HG02642 (cell line): ENCODE measurements around the gene FIGN.

Experiments
- ATAC-seq: cut with Tn5 transposase; IDR thresholded peaks from one replicate; pipeline ENCODE4 v1.9.1; 2021; ENCODE audit warnings: mild to moderate bottlenecking; ENCODE audit not compliant: unreplicated experiment, poor library complexity

Gene FIGN

GRCh38 chr2:163670929-163671328 lies 64.9 kb downstream of the FIGN start:
- ATAC-seq, result no peak

- ATAC-seq, result no peak
Measured at GRCh38 chr2:163669506-163669905, 66.3 kb downstream of the FIGN start.

GRCh38 chr2:163667064-163667887 lies 68.5 kb downstream of the FIGN start:
- no peak for ATAC-seq

GRCh38 chr2:163665817-163666216 lies 70.0 kb downstream of the FIGN start:
- ATAC-seq, result no peak

- ATAC-seq, result no peak
Measured at GRCh38 chr2:163665051-163665450, 70.8 kb downstream of the FIGN start.

GRCh38 chr2:163664610-163665009 lies 71.2 kb downstream of the FIGN start:
- ATAC-seq, result no peak

GRCh38 chr2:163662141-163662780 lies 73.5 kb downstream of the FIGN start:
- ATAC-seq, result no peak

- ATAC-seq, result no peak
Measured at GRCh38 chr2:163659224-163659623, 76.6 kb downstream of the FIGN start.

- ATAC-seq, result no peak
Measured at GRCh38 chr2:163658556-163658955, 77.3 kb downstream of the FIGN start.

- no peak for ATAC-seq
Measured at GRCh38 chr2:163657281-163657656, 78.5 kb downstream of the FIGN start.

- no peak for ATAC-seq
Measured at GRCh38 chr2:163656622-163657280, 79.1 kb downstream of the FIGN start.

- ATAC-seq, result no peak
Measured at GRCh38 chr2:163655667-163656066, 80.1 kb downstream of the FIGN start.

GRCh38 chr2:163652751-163653150 lies 83.1 kb downstream of the FIGN start:
- ATAC-seq, result no peak

GRCh38 chr2:163649080-163649479 lies 86.7 kb downstream of the FIGN start:
- no peak for ATAC-seq

GRCh38 chr2:163647300-163647699 lies 88.5 kb downstream of the FIGN start:
- ATAC-seq, result no peak

GRCh38 chr2:163646687-163647086 lies 89.1 kb downstream of the FIGN start:
- ATAC-seq, result no peak

GRCh38 chr2:163644238-163644637 lies 91.6 kb downstream of the FIGN start:
- ATAC-seq, result no peak

GRCh38 chr2:163641986-163642385 lies 93.8 kb downstream of the FIGN start:
- ATAC-seq, result no peak

- no peak for ATAC-seq
Measured at GRCh38 chr2:163640542-163641193, 95.1 kb downstream of the FIGN start.

GRCh38 chr2:163637871-163638270 lies 97.9 kb downstream of the FIGN start:
- ATAC-seq, result no peak

- no peak for ATAC-seq
Measured at GRCh38 chr2:163633291-163633690, 102.5 kb downstream of the FIGN start.
